Measurements from ENCODE around the gene MATN3. TPM values are rescaled to one million over a fixed set of nuclear protein-coding genes. Genes with fewer than 3 reads are reported as not detected.

The MATN3 gene
- total and polyA plus RNA-seq, 2 of the 13 experiments (the other 11 are each of a cell fraction or from before 2014, with no cell fraction given): 36.1 to 208 TPM

GRCh38 chr2:20027260-20027677, 14.8 kb upstream of the MATN3 start (continued):
- TF ChIP-seq, protein P1, sequence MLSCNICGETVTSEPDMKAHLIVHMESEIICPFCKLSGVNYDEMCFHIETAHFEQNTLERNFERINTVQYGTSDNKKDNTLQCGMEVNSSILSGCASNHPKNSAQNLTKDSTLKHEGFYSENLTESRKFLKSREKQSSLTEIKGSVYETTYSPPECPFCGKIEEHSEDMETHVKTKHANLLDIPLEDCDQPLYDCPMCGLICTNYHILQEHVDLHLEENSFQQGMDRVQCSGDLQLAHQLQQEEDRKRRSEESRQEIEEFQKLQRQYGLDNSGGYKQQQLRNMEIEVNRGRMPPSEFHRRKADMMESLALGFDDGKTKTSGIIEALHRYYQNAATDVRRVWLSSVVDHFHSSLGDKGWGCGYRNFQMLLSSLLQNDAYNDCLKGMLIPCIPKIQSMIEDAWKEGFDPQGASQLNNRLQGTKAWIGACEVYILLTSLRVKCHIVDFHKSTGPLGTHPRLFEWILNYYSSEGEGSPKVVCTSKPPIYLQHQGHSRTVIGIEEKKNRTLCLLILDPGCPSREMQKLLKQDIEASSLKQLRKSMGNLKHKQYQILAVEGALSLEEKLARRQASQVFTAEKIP (CRISPR knock-in tag; IDR thresholded peaks at IDR 0.05; ENCODE audit: borderline replicate concordance): no peak
- TF ChIP-seq HDAC2 (CRISPR knock-in tag; IDR thresholded peaks at IDR 0.05) (peak; percentile 75), NFIC (IDR thresholded peaks at IDR 0.05; ENCODE audit: low read length) (peak; percentile 54; the same call in 1 of the 2 replicates), ARNT (IDR thresholded peaks at IDR 0.05) (no peak), ZNF616 (CRISPR knock-in tag; IDR thresholded peaks at IDR 0.05; ENCODE audit: low read depth) (no peak), PITX1 (CRISPR knock-in tag; IDR thresholded peaks at IDR 0.05) (peak; percentile 62), ZNF570 (CRISPR knock-in tag; IDR thresholded peaks at IDR 0.05; ENCODE audit: borderline replicate concordance) (no peak), SIN3A (IDR thresholded peaks at IDR 0.05; ENCODE audit: borderline replicate concordance, low read depth, low read length) (no peak), ZSCAN22 (CRISPR knock-in tag; IDR thresholded peaks at IDR 0.05) (no peak), TFE3 (CRISPR knock-in tag; IDR thresholded peaks at IDR 0.05) (no peak), SOX13 (IDR thresholded peaks at IDR 0.05) (no peak), SOX13 (CRISPR knock-in tag; conservative IDR thresholded peaks at IDR 0.05 in 1 of 2, IDR thresholded peaks at IDR 0.05 in 1 of 2) (peak in 1 of 2 experiments; percentile 60; a peak in 1 of 4 replicates), ZNF3 (CRISPR knock-in tag; IDR thresholded peaks at IDR 0.05) (no peak), KDM6A (CRISPR knock-in tag; IDR thresholded peaks at IDR 0.05; ENCODE audit: low read depth) (peak; percentile 62), NKX3-1 (CRISPR knock-in tag; IDR thresholded peaks at IDR 0.05) (no peak; the same call in 1 of the 2 replicates), HOXD1 (CRISPR knock-in tag; IDR thresholded peaks at IDR 0.05) (no peak), ZNF614 (CRISPR knock-in tag; IDR thresholded peaks at IDR 0.05; ENCODE audit: borderline replicate concordance) (peak; percentile 47; the same call in 1 of the 2 replicates), ZBTB25 (CRISPR knock-in tag; IDR thresholded peaks at IDR 0.05) (no peak), ZFY (CRISPR knock-in tag; IDR thresholded peaks at IDR 0.05) (no peak), NR2F2 (IDR thresholded peaks at IDR 0.05; ENCODE audit: borderline replicate concordance, low read depth) (peak; percentile 58), RORA (CRISPR knock-in tag; IDR thresholded peaks at IDR 0.05) (no peak)
- TF ChIP-seq, protein P2, sequence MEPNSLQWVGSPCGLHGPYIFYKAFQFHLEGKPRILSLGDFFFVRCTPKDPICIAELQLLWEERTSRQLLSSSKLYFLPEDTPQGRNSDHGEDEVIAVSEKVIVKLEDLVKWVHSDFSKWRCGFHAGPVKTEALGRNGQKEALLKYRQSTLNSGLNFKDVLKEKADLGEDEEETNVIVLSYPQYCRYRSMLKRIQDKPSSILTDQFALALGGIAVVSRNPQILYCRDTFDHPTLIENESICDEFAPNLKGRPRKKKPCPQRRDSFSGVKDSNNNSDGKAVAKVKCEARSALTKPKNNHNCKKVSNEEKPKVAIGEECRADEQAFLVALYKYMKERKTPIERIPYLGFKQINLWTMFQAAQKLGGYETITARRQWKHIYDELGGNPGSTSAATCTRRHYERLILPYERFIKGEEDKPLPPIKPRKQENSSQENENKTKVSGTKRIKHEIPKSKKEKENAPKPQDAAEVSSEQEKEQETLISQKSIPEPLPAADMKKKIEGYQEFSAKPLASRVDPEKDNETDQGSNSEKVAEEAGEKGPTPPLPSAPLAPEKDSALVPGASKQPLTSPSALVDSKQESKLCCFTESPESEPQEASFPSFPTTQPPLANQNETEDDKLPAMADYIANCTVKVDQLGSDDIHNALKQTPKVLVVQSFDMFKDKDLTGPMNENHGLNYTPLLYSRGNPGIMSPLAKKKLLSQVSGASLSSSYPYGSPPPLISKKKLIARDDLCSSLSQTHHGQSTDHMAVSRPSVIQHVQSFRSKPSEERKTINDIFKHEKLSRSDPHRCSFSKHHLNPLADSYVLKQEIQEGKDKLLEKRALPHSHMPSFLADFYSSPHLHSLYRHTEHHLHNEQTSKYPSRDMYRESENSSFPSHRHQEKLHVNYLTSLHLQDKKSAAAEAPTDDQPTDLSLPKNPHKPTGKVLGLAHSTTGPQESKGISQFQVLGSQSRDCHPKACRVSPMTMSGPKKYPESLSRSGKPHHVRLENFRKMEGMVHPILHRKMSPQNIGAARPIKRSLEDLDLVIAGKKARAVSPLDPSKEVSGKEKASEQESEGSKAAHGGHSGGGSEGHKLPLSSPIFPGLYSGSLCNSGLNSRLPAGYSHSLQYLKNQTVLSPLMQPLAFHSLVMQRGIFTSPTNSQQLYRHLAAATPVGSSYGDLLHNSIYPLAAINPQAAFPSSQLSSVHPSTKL (CRISPR knock-in tag; IDR thresholded peaks at IDR 0.05): peak; percentile 92
- TF ChIP-seq, protein P3, sequence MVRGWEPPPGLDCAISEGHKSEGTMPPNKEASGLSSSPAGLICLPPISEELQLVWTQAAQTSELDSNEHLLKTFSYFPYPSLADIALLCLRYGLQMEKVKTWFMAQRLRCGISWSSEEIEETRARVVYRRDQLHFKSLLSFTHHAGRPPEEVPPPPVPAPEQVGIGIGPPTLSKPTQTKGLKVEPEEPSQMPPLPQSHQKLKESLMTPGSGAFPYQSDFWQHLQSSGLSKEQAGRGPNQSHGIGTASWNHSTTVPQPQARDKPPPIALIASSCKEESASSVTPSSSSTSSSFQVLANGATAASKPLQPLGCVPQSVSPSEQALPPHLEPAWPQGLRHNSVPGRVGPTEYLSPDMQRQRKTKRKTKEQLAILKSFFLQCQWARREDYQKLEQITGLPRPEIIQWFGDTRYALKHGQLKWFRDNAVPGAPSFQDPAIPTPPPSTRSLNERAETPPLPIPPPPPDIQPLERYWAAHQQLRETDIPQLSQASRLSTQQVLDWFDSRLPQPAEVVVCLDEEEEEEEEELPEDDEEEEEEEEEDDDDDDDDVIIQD (CRISPR knock-in tag; IDR thresholded peaks at IDR 0.05; ENCODE audit: low read depth): 0 out of 2 replicates have a peak, but pooled peaks have one; percentile 57

Data from HepG2 (cell line).